Measurements from ENCODE around the gene GGCT.

The GGCT gene

GRCh38 chr7:30450240-30450982 is 54.2 kb downstream of the GGCT start:
- Histone ChIP-seq H3K4me3 (ENCODE audit: low read length, poor library complexity, severe bottlenecking) (no peak overlapping the region), H4K20me1 (ENCODE audit: insufficient read depth, low read length, poor library complexity, severe bottlenecking) (no peaks in the 10 kb centered on the region), H3F3A (ENCODE audit: low read depth) (no peaks in the 10 kb centered on the region), H3K4me1 (ENCODE audit: insufficient read depth, low read length, poor library complexity, severe bottlenecking) (peaks cover 3% of the 10 kb centered on the region), H3K4me2 (ENCODE audit: low read depth, low read length, poor library complexity, severe bottlenecking) (no peak overlapping the region), H3K36me3 (ENCODE audit: insufficient read depth, low read length) (peaks cover 19% of the 10 kb centered on the region; the same call in 1 of the 2 replicates), H2AFZ (ENCODE audit: low read length) (no peak overlapping the region), H3K27me3 (ENCODE audit: insufficient read depth, low read length, poor library complexity, severe bottlenecking) (no peaks in the 10 kb centered on the region), H3K9me3 (ENCODE audit: insufficient read depth, low read depth, low read length) (no peaks in the 10 kb centered on the region), H3K79me2 (ENCODE audit: insufficient read depth, low read length) (no peaks in the 10 kb centered on the region), H3K9me2 (replicated peaks; ENCODE audit: low read depth, low read length) (no peaks in the 10 kb centered on the region), H3K9ac (ENCODE audit: low read depth, low read length, poor library complexity, severe bottlenecking) (no peak overlapping the region)
- TF ChIP-seq CTCF (conservative IDR thresholded peaks at IDR 0.05; ENCODE audit: low read length): no peak
- no peak for TF ChIP-seq EZH2phosphoT487 (IDR thresholded peaks at IDR 0.05; ENCODE audit: borderline replicate concordance)

- Histone ChIP-seq H3K4me1 (ENCODE audit: insufficient read depth, low read length, poor library complexity, severe bottlenecking) (peaks cover 3% of the 10 kb centered on the region), H3F3A (ENCODE audit: low read depth) (no peaks in the 10 kb centered on the region), H3K4me3 (ENCODE audit: low read length, poor library complexity, severe bottlenecking) (no peak overlapping the region), H3K27me3 (ENCODE audit: insufficient read depth, low read length, poor library complexity, severe bottlenecking) (no peaks in the 10 kb centered on the region), H3K79me2 (ENCODE audit: insufficient read depth, low read length) (no peaks in the 10 kb centered on the region), H3K9ac (ENCODE audit: low read depth, low read length, poor library complexity, severe bottlenecking) (no peak overlapping the region), H3K9me2 (replicated peaks; ENCODE audit: low read depth, low read length) (no peaks in the 10 kb centered on the region), H3K36me3 (ENCODE audit: insufficient read depth, low read length) (peaks cover 15% of the 10 kb centered on the region; the same call in 1 of the 2 replicates), H3K9me3 (ENCODE audit: insufficient read depth, low read depth, low read length) (no peaks in the 10 kb centered on the region), H4K20me1 (ENCODE audit: insufficient read depth, low read length, poor library complexity, severe bottlenecking) (no peaks in the 10 kb centered on the region), H3K4me2 (ENCODE audit: low read depth, low read length, poor library complexity, severe bottlenecking) (no peak overlapping the region), H2AFZ (ENCODE audit: low read length) (no peak overlapping the region)
- TF ChIP-seq EZH2phosphoT487 (IDR thresholded peaks at IDR 0.05; ENCODE audit: borderline replicate concordance) (no peak), CTCF (conservative IDR thresholded peaks at IDR 0.05; ENCODE audit: low read length) (no peak)
These were observed 56.0 kb downstream of the GGCT start for GRCh38 chr7:30448461-30449189.

- TF ChIP-seq CTCF (conservative IDR thresholded peaks at IDR 0.05; ENCODE audit: low read length): no peak
- Histone ChIP-seq H3F3A (ENCODE audit: low read depth) (no peaks in the 10 kb centered on the region), H3K36me3 (ENCODE audit: insufficient read depth, low read length) (peaks cover 15% of the 10 kb centered on the region; the same call in 1 of the 2 replicates), H3K4me1 (ENCODE audit: insufficient read depth, low read length, poor library complexity, severe bottlenecking) (peaks cover 3% of the 10 kb centered on the region), H3K27me3 (ENCODE audit: insufficient read depth, low read length, poor library complexity, severe bottlenecking) (no peaks in the 10 kb centered on the region), H4K20me1 (ENCODE audit: insufficient read depth, low read length, poor library complexity, severe bottlenecking) (no peaks in the 10 kb centered on the region), H2AFZ (ENCODE audit: low read length) (no peak overlapping the region), H3K9ac (ENCODE audit: low read depth, low read length, poor library complexity, severe bottlenecking) (no peak overlapping the region), H3K4me3 (ENCODE audit: low read length, poor library complexity, severe bottlenecking) (no peak overlapping the region), H3K9me2 (replicated peaks; ENCODE audit: low read depth, low read length) (no peaks in the 10 kb centered on the region), H3K79me2 (ENCODE audit: insufficient read depth, low read length) (no peaks in the 10 kb centered on the region), H3K4me2 (ENCODE audit: low read depth, low read length, poor library complexity, severe bottlenecking) (no peak overlapping the region), H3K9me3 (ENCODE audit: insufficient read depth, low read depth, low read length) (no peaks in the 10 kb centered on the region)
These were observed 57.2 kb downstream of the GGCT start for GRCh38 chr7:30447466-30447865.

Data from Loucy (cell line).